ENCODE results near the gene FCF1. TPM values are rescaled to one million over a fixed set of nuclear protein-coding genes. Genes with fewer than 3 reads are reported as not detected.

The FCF1 gene
- total RNA-seq, 1 donor from 2014 or later: 62.4 TPM

- intact Hi-C loops (cut with micrococcal nuclease): loop anchor here (1.0 to 2.0 kb wide), 6 partner anchors 29 to 413 kb away; partner anchors contain the start of genes AREL1, EIF2B2, FCF1 and TMED10
Observed at GRCh38 chr14:74763803-74764531, 51.0 kb downstream of the FCF1 start.

GRCh38 chr14:74765721-74766120 is 52.8 kb downstream of the FCF1 start:
- intact Hi-C loops (cut with micrococcal nuclease): no loop called here

GRCh38 chr14:74771399-74771798 is 58.5 kb downstream of the FCF1 start:
- intact Hi-C loops (cut with micrococcal nuclease): no loop called here

- intact Hi-C loops (cut with micrococcal nuclease): no loop called here
Observed at GRCh38 chr14:74784634-74785033, 71.7 kb downstream of the FCF1 start.

- intact Hi-C loops (cut with micrococcal nuclease): no loop called here
Observed at GRCh38 chr14:74785056-74785613, 72.2 kb downstream of the FCF1 start.

- intact Hi-C loops (cut with micrococcal nuclease): no loop called here
Observed at GRCh38 chr14:74786796-74787315, 73.9 kb downstream of the FCF1 start.

Other genes starting within 250 kb of the FCF1 start
- 27.5 and 28.9 TPM in 2 replicates for gene NPC2, start 219.8 kb upstream of the FCF1 start, total RNA-seq
- gene ISCA2, start 219.4 kb upstream of the FCF1 start, total RNA-seq: 22.9 and 26.9 TPM in 2 replicates
- gene LTBP2, start 100.9 kb upstream of the FCF1 start, total RNA-seq: 0.09 and 0.16 TPM in 2 replicates
- gene AREL1, start 64 bp upstream of the FCF1 start, total RNA-seq: 47.9 and 52.5 TPM in 2 replicates
- gene YLPM1, start 50.2 kb downstream of the FCF1 start, total RNA-seq: 80.4 and 80.8 TPM in 2 replicates
- not detected in 2 replicates for gene PROX2, start 163.0 kb downstream of the FCF1 start, total RNA-seq
- gene DLST, start 168.8 kb downstream of the FCF1 start, total RNA-seq: 93.7 and 94.6 TPM in 2 replicates
- 9.4 and 11.3 TPM in 2 replicates for gene RPS6KL1, start 210.1 kb downstream of the FCF1 start, total RNA-seq
- gene PGF, start 242.5 kb downstream of the FCF1 start, total RNA-seq: 0.14 and 0.20 TPM in 2 replicates

Measured in T-helper 2 cell treated with Interferon-gamma antibody and Interleukin-4, amounts not matched to agents 100 ng/mL and 5 ng/mL, for 36 hours (primary cell).